ENCODE data around the gene MPIG6B. TPM values are rescaled to one million over a fixed set of nuclear protein-coding genes. Genes with fewer than 3 reads are reported as not detected.
A peak's percentile ranks its signal among the peaks of the same experiment; 100 is the strongest.

Gene MPIG6B
- total RNA-seq, 2 donors from 2014 or later: 0.52 to 1.1 TPM

DNA sequence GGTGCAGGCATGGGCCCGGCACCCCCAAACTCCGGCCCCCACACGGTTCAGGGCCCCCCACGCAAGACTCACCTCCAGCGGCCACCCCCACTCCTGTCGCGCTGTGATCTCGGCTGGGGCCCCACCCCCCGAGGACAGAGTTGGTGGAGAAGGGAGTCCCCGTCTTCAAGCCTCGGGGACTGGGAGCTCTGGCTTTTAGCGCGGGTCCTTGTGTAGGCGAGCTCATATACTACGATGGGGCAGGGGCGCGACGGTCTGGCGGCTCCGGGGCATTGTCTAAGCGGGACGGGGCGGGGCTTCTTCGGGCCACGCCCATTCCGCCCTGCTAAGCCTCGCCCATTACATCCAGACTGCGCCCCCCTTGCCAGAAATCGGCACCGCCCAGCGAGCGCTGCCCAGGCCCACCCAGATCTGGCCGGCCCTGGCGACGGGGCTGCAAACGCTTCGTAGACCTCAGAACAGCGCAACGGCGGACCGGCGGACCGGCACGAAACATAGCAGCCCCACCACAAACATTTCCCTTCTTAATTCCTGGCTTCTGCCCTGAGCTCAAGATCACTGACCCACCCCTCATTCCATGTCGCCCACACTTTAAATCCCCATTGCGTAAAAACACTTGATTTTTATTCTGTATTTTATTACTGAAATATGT lies 6.9 kb downstream of the MPIG6B start:
- intact Hi-C loops (cut with DNase I): loop anchor here (10.0 kb wide), 2 partner anchors 65 to 725 kb away; partner anchors contain the start of gene VARS1 (in 2 of the 2)

DNA sequence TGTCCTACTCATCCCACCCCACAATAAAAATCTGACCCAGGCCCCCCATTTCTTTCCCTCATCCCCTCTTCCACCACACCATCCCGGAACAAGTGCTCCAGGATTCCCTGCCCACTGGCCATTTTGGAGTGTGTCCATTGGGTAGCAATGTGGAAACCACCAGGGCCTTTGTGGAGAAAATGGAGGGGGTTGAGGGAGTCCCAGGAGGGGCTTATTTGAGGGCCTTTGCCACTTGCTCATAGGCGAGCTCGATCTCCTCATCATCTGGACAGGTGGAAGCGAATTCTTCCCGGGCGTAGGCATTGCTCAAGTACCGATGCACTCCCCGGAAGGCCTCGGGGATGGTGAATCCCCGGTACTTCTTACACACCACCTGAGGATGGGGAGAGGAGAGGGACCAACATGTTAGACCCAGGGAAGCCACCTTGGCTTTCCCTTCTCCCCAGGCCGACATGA lies 7.5 kb downstream of the MPIG6B start:
- intact Hi-C loops (cut with DNase I): loop anchor here in 1 of 2 donors (10.0 kb wide), 1 partner anchor 64 kb away; the partner anchor contains the start of gene VARS1
- DNase-seq (ENCODE audit: low spot score): no peak

More for the DNA sequence above, 6.9 kb downstream of the MPIG6B start:
- peak; percentile 97 for DNase-seq (ENCODE audit: low spot score)

DNA sequence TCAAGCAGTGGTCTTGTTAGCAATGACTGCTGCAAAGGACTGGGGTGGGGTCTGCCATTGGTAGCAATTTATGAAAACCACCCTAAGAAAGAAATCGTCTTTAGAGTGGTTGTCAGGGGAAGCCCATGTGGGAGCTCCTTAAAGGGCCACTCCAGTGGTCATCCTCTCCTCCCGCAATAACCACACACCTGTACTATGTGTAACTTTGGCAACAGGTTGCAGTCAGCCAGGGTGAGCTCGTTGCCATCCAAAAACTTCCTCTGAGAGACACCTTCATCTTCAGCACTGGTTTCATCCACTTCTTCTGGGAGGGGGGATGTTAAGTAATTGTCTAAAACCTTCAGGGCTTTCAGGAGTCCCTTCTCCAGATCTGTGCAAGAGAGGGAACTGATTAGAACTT lies 8.9 kb downstream of the MPIG6B start:
- intact Hi-C loops (cut with DNase I): loop anchor here in 1 of 2 donors (10.0 kb wide), 1 partner anchor 63 kb away; the partner anchor contains the start of gene VARS1
- no peak for DNase-seq (ENCODE audit: low spot score)

DNA sequence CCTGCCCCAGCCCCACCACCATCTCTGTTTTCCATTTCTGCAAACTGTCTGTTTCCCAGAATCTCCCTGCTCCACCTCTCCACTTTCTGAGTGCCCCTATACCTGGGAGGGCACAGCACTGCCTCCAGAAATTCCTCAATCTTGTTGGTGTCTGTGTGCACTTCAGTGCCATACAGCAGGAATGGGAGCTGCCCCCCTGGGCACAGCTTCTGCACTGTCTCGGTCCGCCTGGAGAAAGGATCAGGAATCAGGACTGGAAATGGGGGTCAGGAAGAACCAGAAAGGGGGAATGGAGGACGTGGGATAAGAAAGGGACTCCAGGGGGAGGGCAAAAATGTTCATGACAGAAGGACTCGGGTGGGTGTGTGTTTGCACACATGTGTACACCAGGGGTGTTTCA lies 10.6 kb downstream of the MPIG6B start:
- no peak for DNase-seq (ENCODE audit: low spot score)
- intact Hi-C loops (cut with DNase I): loop anchor here (1.0 to 10.0 kb wide), 2 partner anchors 20 to 61 kb away; partner anchors contain the start of gene VARS1 (in 1 of the 2)

DNA sequence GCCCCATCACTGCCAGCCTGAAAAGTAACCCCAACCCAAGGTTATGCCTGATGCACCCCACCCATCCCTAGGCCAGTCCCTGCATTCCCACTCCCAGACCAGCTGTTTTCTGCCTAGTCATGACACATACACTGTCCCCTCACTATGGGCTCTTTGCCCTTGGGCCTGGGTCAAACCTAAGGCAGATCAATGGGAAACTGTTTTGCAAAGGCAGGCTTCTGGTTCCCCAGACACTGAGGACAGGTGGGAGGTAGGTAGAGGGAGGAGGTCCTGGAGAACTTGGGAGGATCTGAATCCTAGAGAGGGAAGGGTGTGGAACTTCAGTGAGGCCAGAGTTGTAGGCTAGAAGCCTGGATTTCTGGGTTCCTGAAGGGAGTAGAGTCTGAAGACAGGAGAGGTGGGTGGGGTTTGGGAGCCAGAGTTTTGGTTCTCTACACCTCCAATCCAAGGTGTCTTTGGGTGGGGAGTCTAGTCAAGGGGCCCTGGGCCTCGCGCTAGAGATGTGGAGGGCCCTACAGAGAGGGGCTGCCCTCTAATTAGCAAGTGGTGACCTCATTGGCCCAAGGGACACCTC lies 11.2 kb downstream of the MPIG6B start:
- no peak for DNase-seq (ENCODE audit: low spot score)
- intact Hi-C loops (cut with DNase I): loop anchor here in 1 of 2 donors (10.0 kb wide), 1 partner anchor 60 kb away; the partner anchor contains the start of gene VARS1

DNA sequence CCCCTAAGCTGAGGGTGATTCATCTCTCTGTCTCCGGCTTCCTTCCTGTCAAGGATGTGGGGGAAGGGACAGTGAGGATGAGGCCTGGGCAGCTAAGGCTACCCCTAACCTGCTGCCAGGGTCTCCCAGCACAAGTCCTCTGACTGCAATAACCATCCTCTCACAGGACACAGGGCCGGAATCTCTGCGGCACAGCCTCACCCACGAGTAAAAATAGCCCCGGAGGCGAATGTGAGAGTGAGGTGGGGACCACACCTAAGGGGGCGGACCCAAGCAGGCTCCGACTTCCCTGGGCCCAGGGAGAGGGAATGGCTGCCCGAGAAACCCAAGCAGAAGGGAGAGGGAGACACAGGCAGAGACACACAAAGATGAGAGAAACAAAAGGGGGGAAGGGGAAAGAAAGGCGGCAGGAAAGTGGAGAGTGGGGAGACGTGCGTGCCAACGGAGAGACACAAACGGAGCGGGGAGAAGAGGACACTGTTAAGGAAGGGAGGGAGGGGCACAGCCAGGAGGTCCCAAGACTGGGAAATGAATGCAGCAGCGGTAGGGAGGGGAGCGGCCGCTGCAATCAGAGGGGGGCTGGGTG lies 11.7 kb downstream of the MPIG6B start:
- intact Hi-C loops (cut with DNase I): loop anchor here in 1 of 2 donors (10.0 kb wide), 1 partner anchor 60 kb away; the partner anchor contains the start of gene VARS1
- DNase-seq (ENCODE audit: low spot score): no peak

DNA sequence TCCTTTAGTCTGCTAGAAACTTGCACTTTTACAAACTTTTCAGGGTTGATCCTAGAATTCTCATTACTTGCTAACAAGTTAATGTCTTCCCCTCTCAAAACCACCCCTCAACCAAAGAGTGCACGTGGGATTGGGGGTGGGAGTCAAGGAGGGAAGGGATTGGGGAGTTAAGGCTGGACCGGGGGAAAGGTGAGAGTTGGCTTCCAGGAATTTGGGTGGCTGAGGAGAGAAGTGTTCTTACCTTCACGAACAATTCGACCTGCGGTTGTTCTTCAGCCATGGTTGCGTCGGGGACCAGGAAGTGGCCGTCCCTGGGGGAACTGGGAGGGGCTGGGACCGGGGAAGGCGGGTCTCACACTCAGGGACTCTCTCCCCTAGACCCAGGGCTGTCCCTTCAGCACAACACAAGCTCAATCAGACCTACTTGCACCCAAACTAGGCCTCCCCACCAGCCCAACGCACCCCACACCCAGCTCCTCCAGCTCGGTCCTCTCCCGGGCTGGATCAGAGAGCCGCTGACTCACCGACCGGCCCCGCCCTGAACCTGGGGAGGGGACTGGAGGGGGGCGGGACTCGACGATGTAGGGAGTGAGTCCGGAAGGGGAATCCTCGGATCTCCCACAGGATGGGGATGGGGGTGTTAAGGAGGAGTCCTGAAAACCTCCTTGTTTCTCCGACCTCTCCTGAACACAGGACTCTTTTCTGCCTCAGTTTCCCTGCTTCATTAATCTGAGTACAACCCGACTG lies 13.0 kb downstream of the MPIG6B start, which contains the start of gene CLIC1:
Gene CLIC1, minus strand, starts transcription at position 510 of the 747 bp plus-strand sequence. Its CDS starts 230 bp downstream, at position 280.
- DNase-seq (ENCODE audit: low spot score): peak; percentile 96
- intact Hi-C loops (cut with DNase I): loop anchor here in 1 of 2 donors (10.0 kb wide), 1 partner anchor 59 kb away; the partner anchor contains the start of gene VARS1

DNA sequence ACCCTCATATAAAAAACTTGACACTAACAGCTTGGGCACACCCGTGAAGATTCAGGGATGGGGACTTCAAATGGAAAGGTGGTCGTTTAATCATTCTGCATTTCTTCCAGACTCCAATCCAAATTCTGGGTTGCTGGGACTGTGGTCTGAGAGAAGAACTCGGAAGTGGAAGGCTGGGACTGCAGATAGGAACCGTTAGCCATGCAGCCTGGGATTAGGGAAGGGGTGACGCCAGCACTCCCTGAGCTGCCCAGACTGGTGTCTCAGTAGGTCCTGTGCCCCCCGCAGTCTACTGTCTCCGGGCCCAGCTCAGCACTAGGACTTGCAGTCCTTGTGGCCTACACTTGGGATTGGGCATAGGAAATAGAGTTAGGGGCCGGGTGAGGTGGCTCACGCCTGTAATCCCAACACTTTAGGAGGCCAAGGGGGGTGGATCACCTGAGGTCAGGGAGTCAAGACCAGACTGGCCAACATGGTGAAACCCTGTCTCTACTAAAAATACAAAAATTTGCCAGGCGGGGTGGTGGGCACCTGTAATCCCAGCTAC lies 13.7 kb downstream of the MPIG6B start:
- no peak for DNase-seq (ENCODE audit: low spot score)
- intact Hi-C loops (cut with DNase I): loop anchor here in 1 of 2 donors (10.0 kb wide), 1 partner anchor 58 kb away; the partner anchor contains the start of gene VARS1

DNA sequence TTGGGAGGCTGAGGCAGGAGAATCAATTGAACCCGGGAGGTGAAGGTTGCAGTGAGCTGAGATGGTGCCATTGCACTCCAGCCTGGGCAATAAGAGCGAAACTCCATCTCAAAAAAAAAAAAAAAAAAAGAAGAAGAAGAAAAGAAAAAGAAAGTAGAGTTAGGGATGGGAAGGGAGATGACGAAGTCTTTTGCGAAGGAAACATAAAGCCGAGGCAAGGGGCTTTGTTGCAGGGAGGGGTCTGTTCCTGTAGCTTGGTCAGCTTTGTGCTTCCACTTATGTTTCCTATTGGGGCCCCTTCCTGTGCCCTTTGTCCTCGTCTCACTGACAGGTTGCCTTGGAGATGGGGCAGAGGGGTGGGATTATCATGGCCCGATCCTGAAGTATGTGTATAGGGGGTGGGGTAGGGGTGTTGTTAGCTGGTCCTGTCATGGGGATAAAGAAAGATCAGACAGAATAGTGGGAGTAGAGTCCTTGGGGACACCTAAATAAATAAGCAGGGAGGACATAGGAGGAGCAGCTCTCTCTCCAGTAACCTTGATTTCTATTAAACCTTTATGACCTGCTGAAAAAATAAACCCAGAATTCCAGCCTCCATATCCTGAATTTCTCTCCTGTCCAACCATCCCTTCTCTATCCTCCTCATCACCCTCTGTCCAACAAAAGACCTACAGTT lies 14.3 kb downstream of the MPIG6B start:
- intact Hi-C loops (cut with DNase I): loop anchor here in 1 of 2 donors (10.0 kb wide), 1 partner anchor 57 kb away; the partner anchor contains the start of gene VARS1
- no peak for DNase-seq (ENCODE audit: low spot score)

DNA sequence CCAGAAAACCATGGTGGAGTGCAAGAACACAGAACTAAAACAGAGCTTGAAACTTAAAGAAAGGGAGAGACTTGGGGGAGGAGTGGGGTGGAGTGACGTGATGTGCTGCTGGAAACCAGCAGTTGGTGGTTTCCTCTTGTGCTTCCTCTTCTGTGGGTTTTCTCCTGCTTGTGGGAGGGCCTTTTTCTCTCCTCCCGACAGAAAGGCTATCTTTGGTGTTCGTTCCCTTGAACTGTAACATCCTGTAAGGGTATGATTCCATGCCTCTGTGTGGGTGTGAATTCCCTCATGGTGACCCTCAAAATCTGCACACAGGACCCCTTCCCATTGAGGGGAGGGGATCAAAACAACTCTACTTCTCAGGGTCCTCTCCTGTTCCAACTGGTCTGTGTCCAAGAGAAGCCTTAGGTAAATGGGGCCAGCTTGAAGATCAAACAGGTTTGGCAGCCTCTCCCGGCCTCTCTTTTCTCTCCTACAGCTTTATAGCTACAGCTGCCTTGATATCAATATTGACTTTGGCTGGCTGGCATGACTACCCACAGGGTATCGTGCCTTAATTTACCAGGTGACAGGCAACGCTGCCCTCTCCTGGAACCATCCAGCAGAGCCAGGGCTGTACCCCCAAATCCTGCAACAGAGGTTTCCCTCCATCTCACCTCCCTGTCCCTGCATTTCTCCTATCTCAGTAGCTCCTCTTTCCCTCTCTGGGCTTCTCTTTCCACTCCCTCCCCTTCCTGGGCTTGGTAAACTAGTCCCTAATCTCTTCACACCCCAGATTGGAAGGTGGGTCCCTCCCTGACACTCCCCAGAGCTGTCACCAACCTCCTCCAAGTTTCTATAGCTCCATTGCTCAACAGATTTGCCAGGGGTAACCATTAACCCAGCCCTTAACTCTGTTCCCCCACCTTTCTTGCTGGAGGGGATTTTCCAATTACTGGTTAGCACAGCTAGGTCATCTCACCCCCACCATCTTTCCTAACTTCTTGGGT lies 15.1 kb downstream of the MPIG6B start:
- intact Hi-C loops (cut with DNase I): loop anchor here in 1 of 2 donors (10.0 kb wide), 1 partner anchor 57 kb away; the partner anchor contains the start of gene VARS1

DNA sequence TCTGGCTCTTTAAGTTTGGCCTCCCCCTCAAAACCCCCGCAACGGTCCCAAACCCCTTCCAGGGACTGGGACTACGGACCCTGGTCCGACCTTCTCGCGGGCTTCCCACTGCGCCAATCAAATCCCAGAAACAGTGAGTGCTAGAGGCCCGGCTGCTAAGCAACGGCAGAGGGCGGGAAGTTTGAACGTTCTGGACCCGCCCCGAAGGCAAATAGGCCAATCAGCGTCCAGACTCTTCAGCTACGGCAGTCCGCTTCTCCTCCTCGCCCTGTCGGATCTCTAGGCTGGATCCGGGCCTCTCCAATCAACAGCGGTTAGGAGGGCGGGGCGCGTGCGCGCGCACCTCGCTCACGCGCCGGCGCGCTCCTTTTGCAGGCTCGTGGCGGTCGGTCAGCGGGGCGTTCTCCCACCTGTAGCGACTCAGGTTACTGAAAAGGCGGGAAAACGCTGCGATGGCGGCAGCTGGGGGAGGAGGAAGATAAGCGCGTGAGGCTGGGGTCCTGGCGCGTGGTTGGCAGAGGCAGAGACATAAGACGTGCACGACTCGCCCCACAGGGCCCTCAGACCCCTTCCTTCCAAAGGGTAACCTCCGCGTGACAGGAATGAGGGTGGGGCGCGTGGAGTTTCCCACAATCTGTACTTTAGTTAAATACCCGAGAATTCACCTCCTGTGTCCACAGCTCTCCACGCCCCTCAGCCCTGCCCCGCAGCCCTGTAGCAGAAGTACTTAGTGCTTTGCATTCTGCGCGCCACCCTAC lies 16.6 kb downstream of the MPIG6B start, which contains the start of gene MSH5:
Gene MSH5, plus strand, starts transcription at position 367 of the 758 bp plus-strand sequence. CDS start 462 bp downstream, outside the sequence.
- intact Hi-C loops (cut with DNase I): loop anchor here in 1 of 2 donors (10.0 kb wide), 1 partner anchor 55 kb away; the partner anchor contains the start of gene VARS1
- DNase-seq (ENCODE audit: low spot score): peak; percentile 99

More for the DNA sequence above, 15.1 kb downstream of the MPIG6B start:
- no peak for DNase-seq (ENCODE audit: low spot score)

DNA sequence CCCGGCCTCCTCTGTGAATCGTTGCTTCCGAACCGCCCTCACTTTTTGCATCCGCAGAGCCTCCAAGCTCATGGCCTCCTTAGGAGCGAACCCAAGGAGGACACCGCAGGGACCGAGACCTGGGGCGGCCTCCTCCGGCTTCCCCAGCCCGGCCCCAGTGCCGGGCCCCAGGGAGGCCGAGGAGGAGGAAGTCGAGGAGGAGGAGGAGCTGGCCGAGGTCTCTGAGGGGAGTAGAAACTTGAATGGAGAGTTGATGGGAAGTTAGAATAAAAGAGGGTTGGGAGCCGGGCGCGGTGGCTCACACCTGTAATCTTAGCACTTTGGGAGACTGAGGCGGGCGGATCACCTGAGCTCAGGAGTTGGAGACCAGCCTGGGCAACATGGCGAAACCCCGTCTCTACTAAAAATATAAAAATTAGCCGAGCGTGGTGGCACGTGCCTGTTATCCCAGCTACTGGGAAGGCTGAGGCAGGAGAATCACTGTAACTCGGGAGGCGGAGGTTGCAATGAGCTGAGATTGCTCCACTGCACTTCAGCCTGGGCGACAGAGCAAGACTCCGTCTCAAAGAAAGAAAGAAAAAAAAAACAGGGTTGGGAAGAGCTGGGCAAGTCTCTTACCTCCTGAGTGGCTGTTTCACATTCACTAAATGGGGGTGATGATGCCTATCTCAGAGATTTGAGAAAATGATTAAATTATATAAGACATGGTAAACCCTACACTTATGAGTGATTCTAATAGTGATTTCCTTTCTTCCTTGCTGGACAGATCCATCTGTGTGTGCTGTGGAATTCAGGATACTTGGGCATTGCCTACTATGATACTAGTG lies 17.4 kb downstream of the MPIG6B start:
- DNase-seq (ENCODE audit: low spot score): no peak
- intact Hi-C loops (cut with DNase I): no loop called here

DNA sequence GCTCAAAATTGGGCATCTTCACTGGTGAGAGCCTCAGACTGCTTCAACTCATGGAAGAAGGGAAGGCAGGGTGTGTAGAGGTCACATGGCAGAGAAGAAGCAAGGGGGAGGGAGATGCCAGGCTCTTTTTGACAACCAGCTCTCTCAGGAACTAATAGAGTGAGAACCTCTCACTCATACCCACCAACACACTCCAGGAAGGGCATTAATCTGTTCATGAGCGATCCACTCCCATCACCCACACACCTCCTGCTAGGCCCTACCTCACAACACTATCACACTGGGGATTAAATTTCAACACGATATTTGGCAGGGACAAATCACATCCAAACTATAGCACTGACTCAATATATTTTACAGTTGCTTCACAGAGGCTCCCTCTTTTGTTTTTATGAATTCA lies 18.6 kb downstream of the MPIG6B start:
- intact Hi-C loops (cut with DNase I): no loop called here
- no peak for DNase-seq (ENCODE audit: low spot score)

DNA sequence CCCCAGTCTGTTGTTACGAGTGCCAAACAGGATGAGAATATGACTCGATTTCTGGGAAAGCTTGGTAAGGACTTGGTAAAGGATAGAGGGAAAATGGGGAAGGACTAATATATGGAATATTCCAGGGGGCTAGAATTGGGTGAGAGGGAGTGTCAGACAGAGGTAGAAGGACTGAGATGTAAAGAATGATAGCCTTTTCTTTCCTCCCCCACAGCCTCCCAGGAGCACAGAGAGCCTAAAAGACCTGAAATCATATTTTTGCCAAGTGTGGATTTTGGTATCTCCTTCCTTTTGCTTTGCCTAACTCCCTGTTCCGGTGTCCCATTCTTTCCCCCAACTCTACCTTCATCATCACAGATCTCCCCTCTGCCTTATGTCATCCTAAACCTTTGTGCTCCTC lies 19.7 kb downstream of the MPIG6B start:
- intact Hi-C loops (cut with DNase I): no loop called here
- DNase-seq (ENCODE audit: low spot score): no peak

DNA sequence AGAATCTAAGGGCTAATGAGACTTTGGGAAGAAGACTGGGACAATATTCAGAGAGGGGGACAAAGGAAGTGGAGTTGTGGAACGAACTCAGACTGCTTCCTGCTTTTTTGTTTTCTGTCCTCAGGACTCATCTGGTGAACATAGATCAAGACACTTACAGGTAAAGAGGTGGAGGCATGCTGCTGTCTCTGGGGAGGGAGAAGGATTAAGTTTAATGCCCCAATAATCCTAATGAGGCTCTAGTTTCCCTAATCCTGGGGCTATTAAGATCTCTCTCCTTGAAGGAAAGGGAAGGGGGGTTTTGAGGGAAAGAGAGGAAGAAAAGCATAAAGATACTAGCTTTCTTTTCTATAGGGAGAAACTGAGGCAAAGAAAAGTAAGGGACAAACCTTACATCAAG lies 21.2 kb downstream of the MPIG6B start:
- no peak for DNase-seq (ENCODE audit: low spot score)
- intact Hi-C loops (cut with DNase I): no loop called here

Data from posterior vena cava (tissue), 2 donors.